Endothelial cell (in vitro differentiated cells): Measurements from ENCODE around the gene IFT122. TPM values are rescaled to one million over a fixed set of nuclear protein-coding genes. Genes with fewer than 3 reads are reported as not detected.
A peak's percentile ranks its signal among the peaks of the same experiment; 100 is the strongest.
"Not testable (repeated sequence)": the region's sequence is repeated elsewhere in the genome, so short reads cannot be mapped to it uniquely, and the experiment has no call there.

Experiments used
- DNase-seq: peaks from one replicate; pipeline ENCODE4 v3.0.0; 2021; ENCODE audit warnings: low spot score
- H3K27ac Mint-ChIP-seq: one replicate; pipeline ENCODE4 v1.8.0; 2021; ENCODE audit warnings: mixed read lengths, inconsistent platforms; ENCODE audit not compliant: unreplicated experiment
- H3K27me3 Mint-ChIP-seq: one replicate; pipeline ENCODE4 v1.8.0; 2021; ENCODE audit warnings: mild to moderate bottlenecking, moderate library complexity, mixed read lengths, inconsistent platforms; ENCODE audit not compliant: unreplicated experiment
- H3K36me3 Mint-ChIP-seq: one replicate; pipeline ENCODE4 v1.8.0; 2021; ENCODE audit warnings: mild to moderate bottlenecking, low read depth, mixed read lengths, inconsistent platforms; ENCODE audit not compliant: unreplicated experiment
- H3K4me1 Mint-ChIP-seq: one replicate; pipeline ENCODE4 v1.8.0; 2021; ENCODE audit warnings: mild to moderate bottlenecking, mixed read lengths, inconsistent platforms; ENCODE audit not compliant: unreplicated experiment
- H3K4me3 Mint-ChIP-seq: one replicate; pipeline ENCODE4 v1.8.0; 2021; ENCODE audit warnings: mild to moderate bottlenecking, mixed read lengths, inconsistent platforms; ENCODE audit not compliant: unreplicated experiment
- H3K9me3 Mint-ChIP-seq: one replicate; pipeline ENCODE4 v1.8.0; 2021; ENCODE audit warnings: mixed read lengths, inconsistent platforms; ENCODE audit not compliant: unreplicated experiment
- total RNA-seq: library from RNA; stranded (reverse); fragmentation: NEBNext Ultra II Directional; extraction: Animal tissue kit (Norgen Biotek cat#: 25700); gene quantifications from one replicate; pipeline ENCODE4 v1.2.1, GENCODE V29; 2021; ENCODE audit not compliant: unreplicated experiment
- TF ChIP-seq, protein P1 (sequence below): fragments of 200-600 bp; sonication (generic); IDR thresholded peaks from one replicate; pipeline ENCODE4 v1.5.0; 2021; ENCODE audit warnings: antibody characterized with exemption; ENCODE audit not compliant: unreplicated experiment

The IFT122 gene
- total RNA-seq, 1 donor from 2014 or later, result 25.1 TPM

DNA sequence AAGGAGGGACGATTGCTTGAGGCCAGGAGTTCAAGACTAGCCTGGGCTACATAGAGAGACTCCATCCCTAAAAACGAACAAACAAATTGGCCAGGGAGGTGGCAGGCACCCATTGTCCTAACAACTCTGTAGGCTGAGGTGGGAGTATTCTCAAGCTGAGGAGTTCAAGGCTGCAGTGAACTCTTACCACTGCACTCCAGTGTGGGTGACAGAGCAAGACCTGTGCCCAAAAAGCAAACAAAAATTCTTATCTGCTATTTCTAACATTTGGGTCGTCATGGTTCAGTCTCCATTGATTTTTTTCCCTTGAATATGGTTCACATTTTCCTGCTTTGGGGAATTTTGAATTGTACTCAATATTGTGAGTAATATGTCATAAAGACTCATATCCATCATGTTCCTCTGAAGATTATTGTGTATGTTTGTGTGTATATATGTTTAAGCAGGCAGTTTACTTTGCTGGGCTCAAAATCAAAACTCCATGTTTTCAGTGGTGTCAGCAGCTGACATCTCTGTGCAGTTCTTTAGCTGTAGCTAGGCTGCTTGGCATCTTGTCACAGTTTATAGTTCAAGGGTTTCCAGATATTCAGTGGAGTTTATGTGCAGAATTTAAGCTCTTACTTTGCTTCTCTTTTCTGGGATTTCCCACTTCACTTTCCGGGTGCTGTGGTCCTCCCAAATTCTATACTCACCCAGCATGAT is 33.2 kb downstream of the IFT122 start:
- Mint-ChIP-seq H3K27ac (no peak overlapping the region), H3K27me3 (peaks cover 3% of the 10 kb centered on the region), H3K4me3 (no peak overlapping the region), H3K36me3 (peaks cover 11% of the 10 kb centered on the region), H3K4me1 (peaks cover 8% of the 10 kb centered on the region), H3K9me3 (no peaks in the 10 kb centered on the region)
- TF ChIP-seq, protein P1, sequence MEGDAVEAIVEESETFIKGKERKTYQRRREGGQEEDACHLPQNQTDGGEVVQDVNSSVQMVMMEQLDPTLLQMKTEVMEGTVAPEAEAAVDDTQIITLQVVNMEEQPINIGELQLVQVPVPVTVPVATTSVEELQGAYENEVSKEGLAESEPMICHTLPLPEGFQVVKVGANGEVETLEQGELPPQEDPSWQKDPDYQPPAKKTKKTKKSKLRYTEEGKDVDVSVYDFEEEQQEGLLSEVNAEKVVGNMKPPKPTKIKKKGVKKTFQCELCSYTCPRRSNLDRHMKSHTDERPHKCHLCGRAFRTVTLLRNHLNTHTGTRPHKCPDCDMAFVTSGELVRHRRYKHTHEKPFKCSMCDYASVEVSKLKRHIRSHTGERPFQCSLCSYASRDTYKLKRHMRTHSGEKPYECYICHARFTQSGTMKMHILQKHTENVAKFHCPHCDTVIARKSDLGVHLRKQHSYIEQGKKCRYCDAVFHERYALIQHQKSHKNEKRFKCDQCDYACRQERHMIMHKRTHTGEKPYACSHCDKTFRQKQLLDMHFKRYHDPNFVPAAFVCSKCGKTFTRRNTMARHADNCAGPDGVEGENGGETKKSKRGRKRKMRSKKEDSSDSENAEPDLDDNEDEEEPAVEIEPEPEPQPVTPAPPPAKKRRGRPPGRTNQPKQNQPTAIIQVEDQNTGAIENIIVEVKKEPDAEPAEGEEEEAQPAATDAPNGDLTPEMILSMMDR, result no peak
- DNase-seq, result no peak

DNA sequence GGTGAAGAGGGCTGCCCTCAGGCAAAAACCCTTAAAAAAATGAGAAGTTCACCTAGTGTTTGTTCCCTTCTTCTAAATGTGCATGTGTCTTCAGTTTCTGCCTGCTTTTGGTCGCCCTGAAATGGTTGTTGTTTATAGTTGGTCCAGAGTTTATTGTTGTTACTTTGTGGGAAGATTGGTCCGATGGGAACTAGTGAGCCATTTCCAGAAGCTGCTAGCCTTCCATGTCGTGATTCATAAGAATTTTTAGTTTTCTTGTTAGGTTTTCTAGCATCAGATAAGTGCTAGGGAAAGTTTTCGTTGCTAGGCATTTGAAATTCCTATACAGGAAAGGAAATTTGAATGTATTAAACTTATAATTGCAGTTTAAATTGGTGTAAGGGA is 33.7 kb downstream of the IFT122 start:
- DNase-seq, result no peak
- Mint-ChIP-seq H3K36me3 (peaks cover 11% of the 10 kb centered on the region), H3K27me3 (peaks cover 3% of the 10 kb centered on the region), H3K4me3 (no peak overlapping the region), H3K9me3 (no peaks in the 10 kb centered on the region), H3K27ac (no peak overlapping the region), H3K4me1 (peaks cover 8% of the 10 kb centered on the region)
- TF ChIP-seq, protein P1, result no peak

DNA sequence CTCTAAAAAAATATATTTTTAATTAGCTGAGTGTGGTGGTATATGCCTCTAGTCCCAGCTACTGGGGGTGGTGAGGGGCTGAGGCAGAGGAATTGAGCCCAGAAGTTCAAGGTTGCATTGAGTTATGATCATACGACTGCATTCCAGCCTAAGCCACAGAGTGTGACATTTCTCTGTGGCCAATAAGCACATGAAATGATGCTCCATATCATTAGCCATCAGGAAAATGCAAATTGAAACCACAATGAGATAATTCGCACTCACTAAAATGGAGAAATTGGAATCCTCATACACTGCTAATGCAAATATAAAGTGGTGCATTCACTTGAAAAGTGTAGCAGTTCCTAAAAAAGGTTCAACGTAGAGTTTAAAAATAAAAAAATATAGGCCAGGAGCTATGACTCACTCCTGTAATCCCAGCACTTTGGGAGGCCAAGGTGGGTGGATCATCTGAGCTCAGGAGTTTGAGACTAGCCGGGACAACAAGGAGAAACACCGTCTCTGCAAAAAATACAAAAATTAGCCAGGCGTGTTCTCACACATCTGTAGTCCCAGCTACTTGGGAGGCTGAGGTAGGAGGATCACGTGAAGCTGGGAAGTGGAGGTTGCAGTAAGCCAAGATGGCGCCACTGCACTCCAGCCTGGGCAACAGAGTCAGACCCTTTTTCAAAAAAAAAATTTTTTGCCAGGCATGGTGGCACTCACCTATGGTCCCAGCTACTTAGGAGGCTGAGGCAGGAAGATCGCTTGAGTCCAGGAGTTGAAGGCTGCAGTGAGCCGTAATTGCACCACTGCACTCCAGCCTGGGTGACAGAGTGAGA is 35.2 kb downstream of the IFT122 start:
- Mint-ChIP-seq H3K27me3 (peaks cover 3% of the 10 kb centered on the region), H3K4me1 (peaks cover 2% of the 10 kb centered on the region), H3K36me3 (peaks cover 16% of the 10 kb centered on the region), H3K27ac (no peak overlapping the region), H3K4me3 (no peak overlapping the region), H3K9me3 (no peaks in the 10 kb centered on the region)
- DNase-seq, result no peak
- TF ChIP-seq, protein P1, result no peak

DNA sequence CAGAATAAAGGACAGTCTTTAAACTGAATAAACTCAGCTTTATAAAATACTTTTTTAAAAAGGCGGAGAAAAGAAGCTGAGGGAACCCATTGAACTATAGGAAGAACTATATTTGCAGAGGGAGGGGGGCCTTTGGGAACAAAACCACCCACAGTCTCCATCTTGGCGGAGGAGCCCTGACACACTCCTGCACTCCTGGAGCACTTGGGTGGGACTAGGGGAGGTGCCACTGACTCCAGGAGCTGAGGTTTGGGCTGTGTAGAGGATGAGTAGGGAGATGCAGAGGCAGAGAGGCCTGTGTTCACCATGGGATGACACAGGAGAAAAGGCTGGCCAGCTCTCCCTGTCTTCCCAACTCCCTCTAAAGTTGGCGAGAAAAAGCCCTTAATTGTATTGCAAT is 35.8 kb downstream of the IFT122 start:
- H3K36me3 Mint-ChIP-seq, result peaks cover 17% of the 10 kb centered on the region
- no peaks in the 10 kb centered on the region for H3K9me3 Mint-ChIP-seq
- TF ChIP-seq, protein P1, result no peak
- peaks cover 3% of the 10 kb centered on the region for H3K27me3 Mint-ChIP-seq
- no peak for DNase-seq
- H3K27ac Mint-ChIP-seq, result no peak overlapping the region
- H3K4me1 Mint-ChIP-seq, result peaks cover under 1% of the 10 kb centered on the region
- no peak overlapping the region for H3K4me3 Mint-ChIP-seq

DNA sequence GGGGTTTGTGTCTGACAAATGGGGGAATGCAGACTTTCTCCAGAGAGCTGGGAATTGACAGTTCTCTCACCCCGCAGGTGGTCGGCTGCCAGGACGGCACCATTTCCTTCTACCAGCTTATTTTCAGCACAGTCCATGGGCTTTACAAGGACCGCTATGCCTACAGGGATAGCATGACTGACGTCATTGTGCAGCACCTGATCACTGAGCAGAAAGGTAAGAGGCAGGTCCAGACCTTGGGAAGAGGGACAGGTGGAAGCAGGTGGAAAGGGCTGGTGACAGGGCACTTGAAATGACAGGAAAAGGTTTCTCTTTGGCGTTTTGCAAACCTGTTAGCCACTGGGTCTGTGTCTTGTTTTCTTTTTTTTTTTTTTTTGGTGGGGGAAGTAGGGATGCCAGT is 36.6 kb downstream of the IFT122 start:
- peaks cover 1% of the 10 kb centered on the region for H3K4me1 Mint-ChIP-seq

DNA sequence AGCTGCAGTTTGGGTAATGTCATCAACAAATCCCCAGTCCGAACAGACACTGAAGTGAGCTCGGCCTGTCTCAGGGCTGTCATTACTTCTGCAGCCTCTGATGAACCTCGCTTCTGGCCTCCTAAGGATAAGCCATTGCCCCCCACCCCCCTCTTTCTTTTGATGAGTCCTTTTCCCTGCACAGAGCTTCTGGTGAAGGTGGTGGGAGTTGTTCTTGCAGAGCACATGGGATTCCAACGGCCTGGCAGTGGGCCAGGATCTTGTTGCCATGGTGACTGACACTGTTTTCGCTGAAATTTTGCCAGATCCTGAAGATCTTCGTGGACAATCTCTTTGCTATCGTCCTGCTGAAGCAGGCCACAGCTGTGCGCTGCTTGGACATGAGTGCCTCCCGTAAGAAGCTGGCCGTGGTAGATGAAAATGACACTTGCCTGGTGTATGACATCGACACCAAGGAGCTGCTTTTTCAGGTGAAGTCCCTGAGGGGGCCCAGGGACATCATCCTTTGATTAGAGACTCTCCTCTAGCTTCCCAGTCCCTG is 41.3 kb downstream of the IFT122 start:
- not testable (repeated sequence) for DNase-seq, H3K27me3 Mint-ChIP-seq, H3K9me3 Mint-ChIP-seq, H3K4me3 Mint-ChIP-seq
- peak overlapping the region; percentile 96 for H3K27ac Mint-ChIP-seq
- peaks cover 30% of the 10 kb centered on the region for H3K36me3 Mint-ChIP-seq
- H3K4me1 Mint-ChIP-seq, result peaks cover 35% of the 10 kb centered on the region

More for the DNA sequence above, 36.6 kb downstream of the IFT122 start:
- no peak overlapping the region for H3K27ac Mint-ChIP-seq
- H3K27me3 Mint-ChIP-seq, result peaks cover 5% of the 10 kb centered on the region
- no peak overlapping the region for H3K4me3 Mint-ChIP-seq
- TF ChIP-seq, protein P1, result no peak
- H3K9me3 Mint-ChIP-seq, result no peaks in the 10 kb centered on the region
- H3K36me3 Mint-ChIP-seq, result peaks cover 17% of the 10 kb centered on the region
- no peak for DNase-seq
